ENCODE data around the gene CCN6. TPM values are rescaled to one million over a fixed set of nuclear protein-coding genes. Genes with fewer than 3 reads are reported as not detected.

The CCN6 gene
- total RNA-seq, 1 experiment from 2014 or later: not detected

GRCh38 chr6:112114577-112115223, 60.8 kb downstream of the CCN6 start:
- H3K27me3 Mint-ChIP-seq (ENCODE audit: insufficient read depth, unreplicated experiment): no peaks in the 10 kb centered on the region
- intact Hi-C loops (cut with micrococcal nuclease): no loop called here
- ChIA-PET CTCF (no interaction called here), POLR2A (no interaction called here)
- no peaks in the 10 kb centered on the region for H3K36me3 Mint-ChIP-seq (ENCODE audit: insufficient read depth, unreplicated experiment)
- no TSS peak for BruUV-seq (replicated peaks)
- H3K4me1 Mint-ChIP-seq (ENCODE audit: insufficient read depth, unreplicated experiment): peaks cover 12% of the 10 kb centered on the region
- H3K9me3 Mint-ChIP-seq (ENCODE audit: unreplicated experiment): no peaks in the 10 kb centered on the region
- TF ChIP-seq CTCF (IDR thresholded peaks at IDR 0.05; ENCODE audit: unreplicated experiment): no peak
- H3K4me3 Mint-ChIP-seq (ENCODE audit: unreplicated experiment): no peak overlapping the region
- DNase-seq (ENCODE audit: unreplicated experiment): no peak
- H3K27ac Mint-ChIP-seq (ENCODE audit: low read depth, unreplicated experiment): no peak overlapping the region

GRCh38 chr6:112116221-112116620, 62.3 kb downstream of the CCN6 start:
- H3K36me3 Mint-ChIP-seq (ENCODE audit: insufficient read depth, unreplicated experiment): no peaks in the 10 kb centered on the region
- H3K4me3 Mint-ChIP-seq (ENCODE audit: unreplicated experiment): no peak overlapping the region
- CTCF ChIA-PET: interaction anchor here (0.6 kb wide), 1 partner anchor 557 kb away, joined by 3 read pairs; no protein-coding TSS in a partner anchor
- no peak for TF ChIP-seq CTCF (IDR thresholded peaks at IDR 0.05; ENCODE audit: unreplicated experiment)
- intact Hi-C loops (cut with micrococcal nuclease): no loop called here
- no peaks in the 10 kb centered on the region for H3K27me3 Mint-ChIP-seq (ENCODE audit: insufficient read depth, unreplicated experiment)
- H3K27ac Mint-ChIP-seq (ENCODE audit: low read depth, unreplicated experiment): no peak overlapping the region
- H3K4me1 Mint-ChIP-seq (ENCODE audit: insufficient read depth, unreplicated experiment): peaks cover 12% of the 10 kb centered on the region
- no peaks in the 10 kb centered on the region for H3K9me3 Mint-ChIP-seq (ENCODE audit: unreplicated experiment)
- POLR2A ChIA-PET: interaction anchor here (0.6 kb wide), 1 partner anchor 53 kb away, joined by 4 read pairs; no protein-coding TSS in a partner anchor
- no peak for DNase-seq (ENCODE audit: unreplicated experiment)
- no TSS peak for BruUV-seq (replicated peaks)

GRCh38 chr6:112117554-112117953, 63.6 kb downstream of the CCN6 start:
- no peak overlapping the region for H3K4me3 Mint-ChIP-seq (ENCODE audit: unreplicated experiment)
- H3K9me3 Mint-ChIP-seq (ENCODE audit: unreplicated experiment): no peaks in the 10 kb centered on the region
- ChIA-PET CTCF (interaction anchor here (0.6 to 0.7 kb wide), 2 partner anchors 28 to 337 kb away, joined by 3 read pairs; no protein-coding TSS in a partner anchor), POLR2A (no interaction called here)
- peaks cover 12% of the 10 kb centered on the region for H3K4me1 Mint-ChIP-seq (ENCODE audit: insufficient read depth, unreplicated experiment)
- peak; percentile 26 for DNase-seq (ENCODE audit: unreplicated experiment)
- H3K27ac Mint-ChIP-seq (ENCODE audit: low read depth, unreplicated experiment): peak overlapping the region; percentile 60
- H3K36me3 Mint-ChIP-seq (ENCODE audit: insufficient read depth, unreplicated experiment): no peaks in the 10 kb centered on the region
- BruUV-seq (replicated peaks): no TSS peak
- no peak for TF ChIP-seq CTCF (IDR thresholded peaks at IDR 0.05; ENCODE audit: unreplicated experiment)
- intact Hi-C loops (cut with micrococcal nuclease): no loop called here
- H3K27me3 Mint-ChIP-seq (ENCODE audit: insufficient read depth, unreplicated experiment): no peaks in the 10 kb centered on the region

- TF ChIP-seq CTCF (IDR thresholded peaks at IDR 0.05; ENCODE audit: unreplicated experiment): no peak
- intact Hi-C loops (cut with micrococcal nuclease): no loop called here
- no peak overlapping the region for H3K4me3 Mint-ChIP-seq (ENCODE audit: unreplicated experiment)
- ChIA-PET POLR2A (interaction anchor here (0.6 kb wide), 1 partner anchor 462 kb away, joined by 3 read pairs; no protein-coding TSS in a partner anchor), CTCF (interaction anchor here (0.7 kb wide), 1 partner anchor 337 kb away, joined by 3 read pairs; no protein-coding TSS in a partner anchor)
- H3K27me3 Mint-ChIP-seq (ENCODE audit: insufficient read depth, unreplicated experiment): no peaks in the 10 kb centered on the region
- no peak for DNase-seq (ENCODE audit: unreplicated experiment)
- H3K36me3 Mint-ChIP-seq (ENCODE audit: insufficient read depth, unreplicated experiment): no peaks in the 10 kb centered on the region
- H3K27ac Mint-ChIP-seq (ENCODE audit: low read depth, unreplicated experiment): peak overlapping the region; percentile 60
- peaks cover 12% of the 10 kb centered on the region for H3K4me1 Mint-ChIP-seq (ENCODE audit: insufficient read depth, unreplicated experiment)
- BruUV-seq (replicated peaks): no TSS peak
- H3K9me3 Mint-ChIP-seq (ENCODE audit: unreplicated experiment): no peaks in the 10 kb centered on the region
Observed at GRCh38 chr6:112118034-112118433, 64.1 kb downstream of the CCN6 start.

Other genes with a start within 250 kb of the CCN6 start
- 37.8 and 53.7 TPM in 2 replicates for gene FYN, start 180.7 kb upstream of the CCN6 start, total RNA-seq (2022)
- gene TUBE1, start 33.4 kb downstream of the CCN6 start, total RNA-seq (2022): 42.9 and 47.7 TPM in 2 replicates
- gene FAM229B, start 33.5 kb downstream of the CCN6 start, total RNA-seq (2022): 10.8 and 11.3 TPM in 2 replicates
- gene LAMA4, start 200.5 kb downstream of the CCN6 start, total RNA-seq (2022): 0.72 TPM in 1 of 2 replicates, not detected in the other